Measurements from ENCODE around the gene OS9.

The OS9 gene

DNA sequence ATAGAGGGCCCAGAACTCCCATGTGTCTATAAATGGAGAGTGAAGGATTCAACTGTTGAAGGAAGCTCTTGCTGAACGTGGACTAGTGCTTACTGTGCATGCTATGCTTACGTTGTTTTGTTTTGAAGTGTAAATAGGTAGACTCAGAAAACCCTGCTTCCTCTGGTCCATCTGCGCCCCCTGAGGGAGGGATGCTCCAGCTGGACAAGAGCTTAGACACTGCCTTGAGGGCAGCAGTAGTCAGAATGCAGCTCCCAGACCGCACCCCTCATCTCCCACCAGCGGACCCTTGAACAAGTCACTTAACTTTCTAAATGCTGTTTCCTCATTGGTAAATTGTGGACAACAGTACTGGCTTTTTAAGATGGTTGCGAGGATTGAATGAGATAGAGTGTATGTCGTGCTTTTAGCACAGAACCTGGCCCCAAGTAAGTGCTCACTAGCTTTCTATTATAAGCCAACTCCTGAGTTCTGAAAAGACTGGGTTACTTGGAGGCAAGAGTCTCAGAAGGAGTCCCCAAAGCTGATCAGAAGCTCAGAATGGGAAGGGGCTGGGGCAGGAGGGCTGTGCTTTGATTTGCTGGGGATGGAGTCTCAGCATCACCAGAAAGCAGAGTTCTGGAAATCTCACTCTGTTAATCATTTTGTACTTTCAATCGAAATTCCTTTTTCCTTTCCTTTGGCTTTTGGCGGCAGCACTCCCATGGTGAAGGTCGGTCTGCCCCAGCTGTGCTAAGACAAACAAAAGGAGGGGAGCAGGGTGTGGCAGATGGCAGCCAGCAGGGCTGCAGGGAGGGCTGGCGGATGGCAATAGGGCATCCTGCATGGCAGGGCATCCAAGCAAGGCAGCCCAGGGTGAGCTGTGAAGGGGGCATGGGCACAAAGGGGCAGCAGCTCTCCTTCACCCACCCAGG is 29.0 kb downstream of the OS9 start:
- DNase-seq = no peak

DNA sequence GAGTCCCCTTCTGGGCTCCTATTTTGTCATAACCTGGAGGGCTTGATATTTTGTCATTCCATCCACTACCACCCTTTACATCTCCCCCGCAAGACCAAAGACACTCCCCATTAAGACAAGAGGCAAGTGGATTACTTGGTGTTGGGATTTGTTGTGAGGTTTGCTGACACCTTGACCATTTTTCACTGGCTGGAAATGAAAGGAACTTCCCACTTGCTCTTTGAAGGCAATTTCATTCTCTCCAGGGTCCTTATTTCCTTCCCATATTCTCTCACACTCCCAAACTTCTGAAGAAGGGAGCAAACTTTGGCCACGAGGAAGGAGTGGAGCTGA is 29.7 kb downstream of the OS9 start:
- no peak for DNase-seq

GRCh38 chr12:57724003-57724935 is 30.3 kb downstream of the OS9 start:
- no peak for DNase-seq

GRCh38 chr12:57724936-57725740 is 31.2 kb downstream of the OS9 start:
- DNase-seq = no peak

- DNase-seq = no peak
These were observed 31.9 kb downstream of the OS9 start for GRCh38 chr12:57725851-57726150.

- no peak for DNase-seq
These were observed 32.4 kb downstream of the OS9 start for GRCh38 chr12:57726151-57726883.

DNA sequence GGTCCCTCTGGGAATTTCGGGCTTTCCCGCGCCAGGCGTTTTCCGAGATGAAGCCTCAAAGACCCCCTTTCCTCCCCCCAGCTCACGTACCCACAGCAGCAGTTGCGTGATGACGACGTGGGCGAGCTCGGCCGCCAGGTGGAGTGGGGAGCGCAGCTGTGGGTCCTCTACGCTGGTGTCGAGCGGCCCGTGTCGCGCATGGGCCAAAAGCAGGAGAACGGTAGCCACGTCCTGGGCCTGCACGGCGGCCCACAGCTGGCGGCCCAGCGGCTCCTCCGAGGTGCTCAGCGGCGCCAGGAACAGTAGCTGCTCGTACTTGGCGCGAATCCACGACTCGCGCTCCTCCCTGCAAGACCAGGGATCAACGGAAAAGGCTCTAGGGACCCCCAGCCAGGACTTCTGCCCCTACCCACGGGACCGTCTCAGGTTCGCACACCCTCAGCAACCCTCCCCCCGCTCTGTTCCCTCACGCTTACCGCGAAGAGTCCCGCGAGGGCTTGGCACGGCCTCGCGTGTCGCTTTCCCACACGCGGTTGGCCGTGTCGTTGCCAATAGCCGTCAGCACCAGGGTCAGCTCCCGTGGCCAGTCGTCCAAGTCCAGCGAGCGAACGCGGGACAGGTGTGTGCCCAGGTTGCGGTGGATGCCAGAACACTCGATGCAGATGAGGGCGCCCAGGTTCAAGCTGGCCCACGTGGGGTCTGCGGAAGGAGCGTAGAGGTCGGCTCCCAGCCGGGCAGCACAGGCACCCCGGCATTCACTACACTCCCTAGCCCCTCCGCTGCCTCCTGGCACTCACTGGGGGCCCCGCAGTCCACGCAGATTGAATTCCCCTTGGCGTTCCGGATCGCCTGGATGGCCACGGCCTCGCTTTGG is 33.2 kb downstream of the OS9 start:
- DNase-seq = no peak

GRCh38 chr12:57727758-57728395 is 33.9 kb downstream of the OS9 start:
- no peak for DNase-seq

DNA sequence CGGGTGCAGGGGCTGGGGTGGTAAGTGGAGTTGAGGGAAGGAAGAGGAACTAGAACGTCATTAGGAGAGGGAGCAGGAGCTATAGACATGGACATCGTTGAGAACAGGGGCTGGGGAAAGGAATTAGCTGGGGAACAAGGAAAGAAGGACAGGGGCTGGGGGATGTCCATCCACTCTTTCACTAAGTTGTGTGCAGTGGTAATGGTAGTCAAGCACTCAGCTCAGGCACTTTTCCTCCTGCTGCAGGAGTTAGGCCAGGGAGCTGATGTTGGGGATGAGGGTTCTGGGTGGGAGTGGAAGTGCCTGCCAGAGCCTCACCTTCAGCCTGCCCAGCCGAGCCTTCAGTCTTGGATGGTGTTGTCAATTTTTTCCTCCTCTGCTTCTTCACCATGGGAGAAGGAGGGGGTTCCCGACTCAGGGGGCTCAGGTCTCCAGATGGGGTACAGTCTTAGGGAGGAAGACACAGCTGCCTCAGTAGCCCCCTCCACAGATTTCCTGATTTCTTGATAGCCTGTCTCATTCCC is 35.5 kb downstream of the OS9 start:
- no peak for DNase-seq

- no peak for DNase-seq
These were observed 36.6 kb downstream of the OS9 start for GRCh38 chr12:57730336-57731067.

- no peak for DNase-seq
These were observed 37.6 kb downstream of the OS9 start for GRCh38 chr12:57731411-57732080.

DNA sequence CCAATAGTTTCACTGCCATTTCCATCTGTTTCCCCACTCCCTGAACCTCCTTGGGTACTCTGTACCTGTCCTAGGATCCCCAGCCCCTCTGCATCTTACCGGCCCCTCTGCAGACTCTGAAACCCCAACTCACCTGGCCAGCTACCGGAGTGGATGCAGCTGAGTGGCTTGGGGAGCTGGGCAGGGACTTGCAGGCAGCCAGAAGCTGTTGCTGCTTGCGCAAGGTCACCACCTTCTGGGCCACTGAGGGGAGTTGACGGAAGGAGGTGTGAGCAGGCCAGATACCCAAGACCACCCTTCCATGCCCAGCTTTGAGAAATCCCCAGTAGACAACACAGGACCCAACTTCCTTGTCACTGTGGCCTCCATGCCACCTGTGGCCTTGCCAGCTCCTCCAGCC is 38.3 kb downstream of the OS9 start:
- DNase-seq = no peak

DNA sequence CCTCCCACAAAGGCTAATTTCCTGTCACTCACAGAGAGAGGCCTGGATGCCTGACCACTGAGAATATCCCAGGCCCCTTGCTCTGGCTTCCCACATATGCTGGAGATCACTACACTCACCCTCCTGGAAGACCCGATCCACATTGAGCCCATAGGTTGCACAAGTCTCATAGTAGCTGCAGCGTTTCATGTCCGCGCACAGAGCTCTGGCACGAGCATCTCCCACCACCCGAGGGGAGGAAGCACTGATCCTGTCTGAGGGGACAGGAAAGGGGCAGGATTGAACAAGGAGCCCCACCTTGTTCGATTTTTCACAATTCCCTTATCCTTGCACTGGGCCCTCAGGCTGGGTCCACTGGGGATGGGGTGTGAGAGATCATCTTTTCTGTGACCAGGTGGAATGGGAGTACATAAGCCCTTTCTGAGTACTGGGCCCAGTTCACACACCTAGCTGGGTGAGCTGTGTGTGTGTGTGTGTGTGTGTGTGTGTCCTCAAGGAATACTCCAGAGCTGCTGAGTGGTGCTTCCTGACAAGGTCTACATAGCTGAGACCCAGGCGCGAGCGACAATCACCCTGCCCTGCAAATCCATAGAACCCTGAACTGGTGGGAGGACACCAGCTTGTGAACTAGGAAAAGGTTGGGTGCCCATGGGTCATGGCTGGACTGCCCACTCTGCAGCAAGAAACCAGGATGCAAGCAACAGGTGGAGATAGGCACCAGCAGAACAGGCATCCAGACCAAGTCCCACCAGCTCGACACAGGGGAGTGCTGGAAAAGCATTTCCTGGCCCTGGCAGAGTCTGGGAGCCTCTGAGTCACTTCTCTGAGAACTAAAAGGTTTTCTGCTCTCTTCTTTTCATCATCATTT is 39.0 kb downstream of the OS9 start:
- DNase-seq = no peak

- DNase-seq = no peak
These were observed 40.0 kb downstream of the OS9 start for GRCh38 chr12:57733928-57734327.

DNA sequence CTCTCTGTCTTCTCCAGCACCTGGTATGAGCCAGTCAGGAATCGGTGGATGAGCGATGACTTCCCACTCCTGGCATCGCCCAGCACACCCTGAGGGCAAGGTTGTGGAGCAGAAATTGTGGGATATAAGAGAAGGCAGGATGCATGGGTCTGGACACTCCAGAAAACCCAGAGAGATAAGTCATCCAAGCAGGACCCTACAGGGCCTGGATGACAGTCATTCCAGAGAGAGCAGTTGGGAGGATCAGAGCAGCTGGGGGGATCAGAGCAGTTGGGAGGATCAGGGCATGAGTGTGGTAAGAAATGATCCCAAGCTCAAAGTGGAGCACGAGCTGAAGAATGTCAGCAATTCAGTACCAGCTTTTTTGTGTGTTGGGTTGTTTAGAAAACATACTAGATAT is 40.7 kb downstream of the OS9 start:
- DNase-seq = no peak

GRCh38 chr12:57735198-57735855 is 41.4 kb downstream of the OS9 start:
- DNase-seq = no peak

DNA sequence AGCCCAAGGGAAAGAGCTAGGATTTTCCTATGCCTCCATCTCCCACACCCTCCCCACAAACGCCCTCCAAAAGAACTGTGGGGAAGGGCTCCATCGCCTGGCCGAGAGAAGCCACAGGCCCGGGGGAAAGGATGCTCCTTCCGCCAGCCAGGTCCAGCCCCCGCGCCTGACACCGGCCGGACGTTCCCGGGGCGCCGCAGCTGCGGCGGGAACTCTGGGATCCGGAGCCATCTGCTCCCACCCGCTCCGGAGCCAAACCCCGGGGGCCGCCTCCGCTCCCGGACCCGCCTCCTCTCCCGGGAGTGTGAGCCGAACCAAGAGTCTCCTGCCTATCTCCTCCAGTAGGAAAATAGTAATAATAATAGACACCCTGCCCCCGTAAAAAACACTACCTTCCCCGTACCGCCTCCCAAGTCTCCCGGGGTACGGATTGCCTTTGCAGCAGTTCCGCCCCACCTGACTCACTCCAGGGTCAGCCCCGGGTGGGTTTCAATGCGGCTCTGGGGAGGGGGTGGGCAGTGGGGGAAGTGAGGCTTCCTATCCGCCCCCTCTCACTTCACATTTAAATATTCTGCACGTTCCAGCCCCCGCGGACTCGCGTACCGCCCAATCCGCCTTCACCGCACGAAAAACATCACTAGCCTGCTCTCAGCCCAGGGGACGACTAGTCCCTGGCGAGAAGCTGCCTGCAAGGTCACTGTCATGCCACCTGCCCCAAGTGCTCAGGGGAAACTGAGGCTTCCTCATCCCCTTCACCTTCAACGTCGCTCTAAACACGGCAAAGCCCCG is 42.2 kb downstream of the OS9 start:
- DNase-seq = no peak

All from NK-92 treated with Interleukin-12 subunit alpha and Interleukin-12 subunit beta, amount 100 ng/mL, for 24 hours (cell line).